Gastrocnemius medialis (tissue), 4 donors: Measurements from ENCODE around the gene BMP2K.
"Not testable (repeated sequence)": the region's sequence is repeated elsewhere in the genome, so short reads cannot be mapped to it uniquely, and the experiment has no call there.

Experiments
- CTCF ChIP-seq, 5 experiments: fragments of 450-650 bp in 3 of 5; fragments of 200-600 bp in 2 of 5; sonication (generic) in 2 of 5; IDR thresholded peaks in 4 of 5; conservative IDR thresholded peaks in 1 of 5; 1 replicate in 4 of 5; 2 replicates in 1 of 5; pipeline ENCODE4 v1.5.1; 2016 to 2019; ENCODE audit warnings: antibody characterized with exemption in 5 of 5, mild to moderate bottlenecking in 3 of 5, moderate library complexity in 3 of 5
- POLR2A ChIP-seq, 2 donors: fragments of 450-650 bp; IDR thresholded peaks; one replicate each; pipeline ENCODE4 v1.6.1; 2017; ENCODE audit warnings: antibody characterized with exemption in 2 of 2, mild to moderate bottlenecking in 2 of 2, moderate library complexity in 2 of 2

GRCh38 chr4:78795594-78796416 is 19.7 kb downstream of the BMP2K start:
- not testable (repeated sequence) for TF ChIP-seq CTCF (IDR thresholded peaks at IDR 0.05 in 4 of 5, conservative IDR thresholded peaks at IDR 0.05 in 1 of 5); POLR2A (IDR thresholded peaks at IDR 0.05)
